Stimulated activated CD8-positive, alpha-beta memory T cell treated with anti-CD3 and anti-CD28 coated beads, Interleukin-12 subunit alpha, Interleukin-12 subunit beta, amount 100 ng/mL, for 24 hours (primary cell): ENCODE data around the gene WFDC1.

Experiments used
- DNase-seq: peaks from one replicate; pipeline ENCODE4 v3.0.0-alpha.2; 2020; ENCODE audit errors: extremely low read depth

Gene WFDC1

DNA sequence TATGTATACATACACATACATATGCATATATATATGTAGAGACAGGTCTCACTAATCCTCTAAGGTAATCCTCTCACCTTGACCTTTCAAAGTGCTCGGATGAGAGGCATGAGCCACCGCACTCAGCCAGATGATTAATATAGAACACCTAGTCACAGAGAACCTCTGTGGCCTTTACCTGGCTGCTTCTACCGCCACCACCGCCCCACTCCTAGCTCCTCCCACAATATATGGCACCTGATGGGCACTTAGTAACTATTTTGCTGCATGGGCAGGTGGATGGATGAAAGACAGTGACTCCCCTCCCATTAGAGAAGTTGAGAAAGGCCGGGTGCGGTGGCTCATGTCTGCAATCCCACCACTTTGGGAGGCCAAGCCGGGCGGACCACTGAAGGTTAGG lies 57.0 kb downstream of the WFDC1 start:
- DNase-seq = no peak

DNA sequence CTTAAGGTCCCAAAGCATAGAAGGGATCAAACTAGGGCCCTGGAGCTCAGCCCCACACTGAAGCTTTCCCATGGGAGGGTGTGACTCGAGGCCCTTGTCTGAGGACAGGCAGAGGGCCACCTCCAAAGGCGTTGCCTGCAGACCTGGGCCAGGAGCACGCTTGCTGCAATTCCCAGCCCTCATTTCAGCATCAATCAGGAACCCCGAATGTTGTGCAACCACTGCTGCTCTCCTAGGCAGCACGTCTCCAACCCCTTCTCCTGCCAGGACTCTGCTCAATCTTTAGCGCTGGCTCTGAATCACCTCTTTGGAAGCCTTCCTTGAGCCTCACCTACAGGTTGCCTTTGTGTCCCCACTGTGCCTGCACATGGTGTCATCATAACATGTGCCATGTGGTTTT lies 59.6 kb downstream of the WFDC1 start:
- DNase-seq = no peak

DNA sequence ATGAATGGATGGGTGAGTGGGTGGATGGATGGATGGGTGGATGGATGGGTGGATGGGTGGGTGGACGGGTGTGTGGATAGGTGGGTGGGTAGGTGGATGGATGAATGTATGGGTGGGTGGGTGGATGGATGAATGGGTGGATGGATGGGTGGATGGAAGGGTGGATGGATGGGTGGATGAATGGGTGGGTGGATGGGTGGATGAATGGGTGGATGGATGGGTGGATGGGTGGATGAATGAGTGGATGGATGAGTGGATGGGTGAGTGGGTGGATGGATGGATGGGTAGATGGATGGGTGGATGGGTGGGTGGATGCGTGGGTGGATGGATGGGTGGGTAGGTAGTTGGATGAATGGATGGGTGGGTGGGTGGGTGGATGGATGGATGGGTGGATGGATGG lies 60.5 kb downstream of the WFDC1 start:
- no peak for DNase-seq

DNA sequence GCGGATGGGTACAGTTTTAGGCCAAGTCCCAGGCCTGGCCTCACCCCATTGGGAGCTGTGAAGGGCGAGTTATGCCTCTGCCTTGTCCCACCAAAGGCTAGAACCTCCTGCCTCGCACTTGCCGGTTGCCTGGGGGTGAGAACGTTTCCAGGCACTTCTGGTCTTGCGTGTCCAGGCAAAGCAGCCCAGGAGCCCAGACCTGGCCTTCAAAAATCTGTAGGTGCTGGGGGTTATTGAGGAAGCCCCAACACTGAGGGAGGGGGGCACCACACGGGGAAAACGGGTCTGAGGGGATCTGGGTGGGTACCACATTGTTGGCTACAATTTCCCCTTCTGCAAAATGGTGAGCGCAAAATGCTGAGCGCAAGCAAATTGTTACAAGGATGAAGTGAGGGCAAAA lies 61.5 kb downstream of the WFDC1 start:
- no peak for DNase-seq

DNA sequence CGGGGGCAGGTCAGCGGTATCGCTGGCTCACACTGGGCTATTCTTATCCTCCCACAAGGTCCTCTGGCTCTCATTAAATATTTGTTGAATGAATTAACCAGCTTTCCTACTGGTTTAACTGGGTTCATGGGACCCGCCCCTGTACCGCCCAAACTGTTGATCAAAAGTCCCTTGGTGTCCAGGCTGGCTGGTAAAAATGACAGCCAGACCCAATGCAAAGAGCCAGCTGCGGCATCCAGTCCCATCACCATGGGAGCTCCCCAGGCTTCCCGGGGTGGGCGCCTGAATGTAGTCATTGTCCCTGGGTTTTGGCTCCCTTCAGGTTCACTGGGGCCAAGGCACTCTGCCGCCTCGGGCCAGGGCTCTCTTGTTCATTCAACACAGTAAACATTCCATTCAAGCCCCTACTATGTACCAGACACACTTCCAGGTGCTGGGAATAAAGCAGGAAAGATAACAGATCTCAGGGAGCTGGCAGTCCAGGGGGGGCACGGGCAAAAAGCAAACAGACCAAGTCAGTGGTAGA lies 62.0 kb downstream of the WFDC1 start:
- DNase-seq = no peak

DNA sequence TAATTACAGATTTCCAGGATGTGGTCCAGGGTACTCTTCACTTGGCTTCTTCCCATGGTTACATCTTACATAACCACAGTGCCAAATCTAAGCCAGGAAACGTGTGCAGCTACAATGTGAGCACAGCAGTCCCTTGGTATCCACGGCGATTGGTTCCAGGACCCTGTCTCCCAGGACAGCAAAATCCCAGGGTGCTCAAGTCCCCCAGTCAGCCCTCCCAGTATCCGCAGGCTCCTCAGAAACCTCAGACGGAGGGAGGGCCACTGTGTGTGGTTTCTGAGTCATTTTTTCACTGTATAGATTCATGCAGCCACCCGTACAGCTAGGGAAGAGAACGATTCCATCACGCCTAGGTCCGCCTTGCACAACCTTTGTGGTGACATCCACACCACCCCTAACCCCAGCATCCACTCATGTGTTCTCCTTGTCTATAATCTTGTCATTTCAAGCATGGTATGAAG lies 62.5 kb downstream of the WFDC1 start:
- no peak for DNase-seq

DNA sequence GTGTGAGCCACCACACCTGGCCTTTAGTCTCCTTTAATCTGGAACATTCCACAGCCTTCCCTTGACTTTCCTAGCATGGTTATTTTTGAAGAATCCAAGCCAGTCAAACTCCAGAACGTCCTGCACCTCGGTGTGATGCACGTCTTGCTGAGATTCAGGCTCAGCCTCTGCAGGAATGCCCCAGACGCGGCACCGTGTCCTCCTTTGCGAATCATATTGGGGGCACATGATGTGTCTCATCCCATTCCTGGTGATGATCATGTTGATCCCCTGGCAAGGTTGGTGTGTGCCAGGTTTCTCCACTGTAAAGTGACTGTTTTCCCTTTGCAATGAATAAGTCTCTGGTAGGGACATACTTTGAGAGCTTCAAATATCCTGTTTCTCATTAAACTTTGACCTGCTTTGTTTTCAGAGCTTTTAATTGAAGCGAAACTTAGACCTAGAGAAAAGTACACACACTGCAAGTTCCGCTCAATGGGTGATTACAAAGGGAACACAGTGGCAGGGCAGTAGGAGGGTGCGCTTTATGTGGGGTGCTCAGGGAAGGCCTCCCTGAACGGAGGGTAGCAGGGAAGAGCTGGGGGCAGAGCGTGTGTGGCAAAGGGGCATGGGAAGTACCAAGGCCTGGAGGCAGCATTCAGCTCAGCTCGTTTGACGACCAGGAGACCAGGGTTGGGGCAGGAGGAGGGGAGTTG lies 64.1 kb downstream of the WFDC1 start:
- no peak for DNase-seq

DNA sequence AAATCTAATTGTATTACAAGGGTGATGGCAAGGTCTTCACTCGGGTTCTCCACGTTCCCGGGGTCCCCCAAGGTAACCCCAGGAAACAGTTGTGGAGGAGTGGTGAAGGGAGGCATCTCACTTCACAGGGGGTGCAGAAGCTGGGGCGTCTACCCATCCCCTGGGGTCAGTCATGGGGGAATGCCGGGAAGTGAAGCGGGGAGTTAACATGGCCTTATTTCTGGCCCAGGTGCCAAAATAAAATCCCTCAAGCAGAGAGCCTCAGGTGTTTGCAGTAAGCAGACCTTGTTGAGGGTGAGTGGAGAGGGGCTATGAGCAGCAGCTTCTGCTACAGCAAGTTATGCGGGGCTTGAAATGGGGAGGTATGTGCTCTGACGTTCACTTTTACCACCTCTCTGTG lies 64.6 kb downstream of the WFDC1 start:
- no peak for DNase-seq

DNA sequence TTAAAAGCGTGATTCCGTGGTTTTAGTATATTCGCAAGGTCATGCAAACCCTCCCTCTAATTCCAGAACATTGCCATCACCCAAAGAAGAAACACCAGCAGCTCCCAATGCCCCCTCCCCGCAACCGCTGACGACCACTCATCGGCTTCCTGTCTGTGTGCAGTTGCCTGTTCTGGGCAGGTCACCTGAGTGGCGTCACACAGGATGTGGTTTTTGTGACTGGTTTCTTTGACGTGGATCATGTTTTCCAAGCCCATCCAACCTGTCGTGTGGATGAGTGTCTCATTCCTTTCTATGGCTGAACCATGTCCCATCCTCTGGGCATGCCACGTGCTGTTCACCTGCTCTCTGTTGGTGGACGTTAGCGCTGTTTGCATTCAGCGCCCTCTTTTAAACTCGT lies 65.5 kb downstream of the WFDC1 start:
- DNase-seq = no peak

DNA sequence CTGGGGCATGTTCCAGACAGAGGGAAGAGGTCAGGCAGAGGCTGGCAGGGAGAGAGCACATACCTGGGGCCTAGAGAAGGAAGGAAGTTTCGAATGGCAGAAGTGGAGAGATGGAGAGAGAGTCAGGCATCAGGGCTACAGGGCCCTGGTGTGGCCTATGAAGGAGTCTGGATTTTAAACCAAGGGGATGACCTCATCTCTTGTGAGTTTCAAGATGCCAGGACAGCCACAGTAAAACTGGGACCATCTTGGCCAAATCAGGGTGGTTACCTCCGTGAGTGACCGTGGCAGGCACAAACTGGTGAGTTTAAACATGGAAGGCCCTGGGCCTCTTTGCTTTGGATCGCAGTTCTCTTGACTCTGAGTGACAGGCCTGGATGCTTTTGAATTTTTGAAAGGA lies 66.1 kb downstream of the WFDC1 start:
- no peak for DNase-seq

DNA sequence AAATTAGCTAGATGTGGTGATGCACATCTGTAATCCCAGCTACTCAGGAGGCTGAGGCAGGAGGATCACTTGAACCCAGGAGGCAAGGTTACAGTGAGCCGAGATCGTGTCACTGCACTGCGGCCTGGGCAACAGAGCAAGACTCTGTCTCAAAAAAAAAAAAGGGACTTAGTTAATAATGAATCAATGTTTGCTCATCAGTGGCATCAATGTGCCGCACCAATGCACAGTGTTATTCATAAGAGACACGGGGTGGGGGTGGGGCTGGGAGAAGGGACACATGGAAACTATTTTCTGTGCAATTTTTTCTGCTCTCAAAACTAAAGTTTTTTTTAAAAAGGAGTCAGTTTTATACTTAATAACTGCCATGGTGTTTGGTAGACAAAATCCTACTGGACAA lies 66.9 kb downstream of the WFDC1 start:
- DNase-seq = no peak

DNA sequence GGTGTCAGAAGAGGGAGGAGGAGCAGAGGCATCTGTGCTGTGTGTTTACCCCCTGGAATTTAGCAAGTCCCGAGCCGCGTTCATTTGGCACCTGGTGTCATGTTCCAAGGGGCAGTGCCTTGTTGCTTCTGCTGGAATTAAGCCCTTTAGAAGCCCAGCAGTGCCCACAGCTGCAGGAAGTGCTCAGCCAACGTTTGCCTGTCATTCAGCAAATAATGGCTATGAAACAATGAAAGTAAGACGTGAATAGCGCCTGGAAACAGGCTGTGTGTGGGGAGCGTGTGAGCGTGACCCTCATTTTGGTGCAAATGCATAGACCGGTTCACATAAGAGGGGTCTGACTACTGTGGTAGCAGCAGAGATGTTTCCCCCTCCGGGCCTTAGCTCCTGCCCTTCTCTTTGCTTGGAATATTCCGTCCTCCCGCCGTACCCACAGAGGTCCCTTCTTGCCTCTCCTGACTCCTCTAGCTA lies 67.8 kb downstream of the WFDC1 start:
- DNase-seq = no peak

DNA sequence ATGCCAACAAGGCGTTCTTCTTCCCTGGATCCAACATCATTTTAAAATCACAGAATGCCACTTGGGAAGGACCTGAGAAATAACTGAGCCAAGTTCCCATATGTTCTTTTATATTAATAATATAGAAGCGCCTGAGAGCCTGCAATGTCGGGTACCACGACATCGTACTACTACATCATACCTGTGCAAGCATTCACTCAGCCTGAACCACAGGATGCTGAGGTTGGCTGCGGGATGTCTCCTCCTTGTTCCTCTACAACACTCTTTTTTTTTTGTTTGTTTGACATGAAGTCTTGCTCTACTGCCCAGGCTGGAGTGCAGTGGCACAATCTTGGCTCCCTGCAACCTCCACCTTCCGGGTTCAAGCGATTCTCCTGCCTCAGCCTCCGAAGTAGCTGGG lies 71.5 kb downstream of the WFDC1 start:
- DNase-seq = no peak

DNA sequence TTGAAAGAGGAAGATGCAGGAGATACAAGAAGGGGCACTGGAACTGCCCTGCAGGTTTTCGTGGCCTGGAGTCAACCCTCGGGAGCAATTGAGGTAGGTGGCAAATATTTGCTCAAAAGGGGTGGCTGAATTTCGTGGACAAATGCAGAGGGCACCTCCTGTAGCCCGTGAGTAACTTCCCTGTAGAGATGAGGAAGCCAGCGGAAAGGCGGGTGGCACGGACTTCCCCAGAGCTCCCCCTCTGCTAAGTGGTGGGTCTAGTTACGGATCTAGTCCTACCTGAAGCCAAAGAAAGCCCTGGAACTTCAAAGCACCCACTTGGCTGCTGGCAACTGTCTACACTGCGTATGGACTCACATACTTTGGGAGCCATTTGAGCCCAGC lies 72.6 kb downstream of the WFDC1 start:
- DNase-seq = no peak

DNA sequence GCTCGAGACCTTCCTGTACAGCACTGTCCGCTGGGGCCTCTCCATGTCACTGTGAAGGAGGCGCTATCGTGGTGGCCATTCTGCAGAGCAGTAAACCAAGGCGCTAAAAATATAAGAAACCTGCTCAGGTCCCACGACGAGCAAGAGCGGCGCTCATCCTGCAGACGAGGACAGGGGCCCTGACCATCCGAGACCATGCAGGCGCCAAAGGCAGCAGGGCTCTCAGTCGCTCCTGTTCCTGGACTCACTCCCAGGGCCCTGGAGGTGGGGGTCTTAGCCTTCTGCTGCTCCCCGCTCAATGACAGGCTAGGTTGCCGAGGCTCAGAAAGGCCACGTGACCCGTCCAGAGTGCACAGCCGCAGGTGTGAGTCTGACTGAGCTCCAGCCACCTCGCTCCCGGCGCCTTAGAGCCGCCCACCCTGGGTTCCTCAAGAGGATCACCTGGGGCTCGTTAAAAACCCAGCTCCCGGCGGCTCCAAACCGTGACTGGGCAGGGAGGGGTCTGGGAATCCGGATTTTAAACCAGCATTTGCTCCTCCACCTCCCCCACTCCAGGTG lies 73.2 kb downstream of the WFDC1 start:
- DNase-seq = no peak

DNA sequence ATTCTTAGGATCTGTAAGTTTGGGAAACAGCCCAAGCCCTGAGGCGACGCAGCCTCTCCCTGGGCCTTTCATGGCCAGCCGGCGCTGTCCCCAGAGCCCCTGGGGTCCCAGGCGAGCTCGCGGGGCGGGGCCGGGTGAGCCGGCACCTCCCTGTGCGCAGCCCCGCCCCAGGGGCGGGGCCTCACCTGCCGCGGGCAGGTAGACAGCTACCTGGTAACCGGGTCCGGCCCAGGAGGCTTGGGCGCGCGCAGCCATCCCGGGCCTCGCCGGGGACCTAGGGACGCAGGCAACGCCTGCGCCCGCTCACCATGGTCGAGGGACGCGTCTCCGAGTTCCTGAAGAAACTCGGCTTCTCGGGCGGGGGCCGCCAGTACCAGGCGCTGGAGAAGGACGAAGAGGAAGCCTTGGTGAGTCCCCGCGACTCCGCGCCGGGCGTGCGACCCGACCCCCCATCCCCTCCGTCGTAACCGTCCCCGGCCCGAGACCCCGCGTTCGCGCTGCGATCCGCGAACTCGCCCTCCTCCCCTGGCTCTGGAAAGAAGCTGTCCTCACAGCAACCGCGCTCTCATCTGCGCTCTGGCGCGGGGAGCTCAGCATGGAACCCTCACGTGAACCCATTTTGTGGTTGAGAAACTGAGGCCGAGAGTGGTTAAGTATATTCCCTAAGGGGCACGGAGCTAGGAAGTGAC lies 73.8 kb downstream of the WFDC1 start, which contains the start of gene ATP2C2:
Gene ATP2C2, plus strand, starts transcription at position 231 of the 689 bp plus-strand sequence. Its CDS starts 78 bp downstream, at position 309.
- DNase-seq = no peak

DNA sequence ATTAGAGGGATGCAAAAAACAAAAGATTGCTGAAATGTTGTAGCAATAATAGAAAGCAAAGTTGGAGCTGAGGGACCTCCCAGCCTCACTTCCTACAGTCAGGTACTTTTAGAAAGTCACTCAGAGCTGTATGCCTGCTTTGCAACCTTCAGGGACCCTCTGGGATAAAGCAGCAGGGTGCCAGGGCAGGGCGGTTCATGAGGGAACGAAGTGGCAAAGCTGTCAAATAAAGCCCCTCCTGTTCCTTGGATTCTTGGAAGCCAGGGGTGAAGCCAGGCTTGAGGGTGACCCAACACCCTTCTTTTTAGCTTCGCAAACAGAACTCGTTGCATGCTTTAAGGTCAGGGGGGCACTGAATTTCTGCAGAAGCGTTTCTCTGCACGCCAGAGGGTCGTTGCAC lies 74.4 kb downstream of the WFDC1 start:
- DNase-seq = no peak

DNA sequence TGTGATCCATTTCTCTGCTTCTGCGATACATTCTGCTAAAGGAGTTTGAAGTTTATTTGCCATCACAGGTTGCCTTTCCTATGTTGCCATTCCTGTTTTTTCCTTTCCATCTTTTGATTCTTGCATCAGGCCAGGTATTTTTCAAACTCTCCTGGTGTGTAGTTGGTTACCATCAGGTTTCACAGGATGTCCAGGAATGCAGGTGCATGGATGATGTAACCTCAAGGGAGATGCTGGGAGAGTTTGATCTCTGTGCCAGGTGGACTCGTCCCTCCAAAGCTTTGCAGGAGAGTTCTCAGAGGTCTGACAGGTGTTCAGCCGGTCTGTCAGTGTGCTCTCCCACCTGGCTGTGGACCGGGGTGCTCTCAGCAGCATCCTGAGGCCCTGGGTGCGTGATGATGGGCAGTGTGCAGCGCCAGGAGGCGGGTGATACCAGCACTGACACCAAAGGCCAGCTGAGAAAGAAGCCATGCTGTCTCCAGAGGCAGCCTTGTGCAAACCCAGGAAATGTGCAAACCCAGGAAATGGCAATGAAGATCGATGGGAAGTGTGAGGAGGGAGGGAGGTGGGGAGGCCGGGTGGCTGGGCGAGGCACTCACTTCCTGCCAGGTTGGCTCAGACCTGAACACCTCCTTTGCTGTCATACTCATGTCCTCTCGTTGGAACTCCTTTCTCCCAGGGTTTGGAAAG lies 75.4 kb downstream of the WFDC1 start:
- no peak for DNase-seq

DNA sequence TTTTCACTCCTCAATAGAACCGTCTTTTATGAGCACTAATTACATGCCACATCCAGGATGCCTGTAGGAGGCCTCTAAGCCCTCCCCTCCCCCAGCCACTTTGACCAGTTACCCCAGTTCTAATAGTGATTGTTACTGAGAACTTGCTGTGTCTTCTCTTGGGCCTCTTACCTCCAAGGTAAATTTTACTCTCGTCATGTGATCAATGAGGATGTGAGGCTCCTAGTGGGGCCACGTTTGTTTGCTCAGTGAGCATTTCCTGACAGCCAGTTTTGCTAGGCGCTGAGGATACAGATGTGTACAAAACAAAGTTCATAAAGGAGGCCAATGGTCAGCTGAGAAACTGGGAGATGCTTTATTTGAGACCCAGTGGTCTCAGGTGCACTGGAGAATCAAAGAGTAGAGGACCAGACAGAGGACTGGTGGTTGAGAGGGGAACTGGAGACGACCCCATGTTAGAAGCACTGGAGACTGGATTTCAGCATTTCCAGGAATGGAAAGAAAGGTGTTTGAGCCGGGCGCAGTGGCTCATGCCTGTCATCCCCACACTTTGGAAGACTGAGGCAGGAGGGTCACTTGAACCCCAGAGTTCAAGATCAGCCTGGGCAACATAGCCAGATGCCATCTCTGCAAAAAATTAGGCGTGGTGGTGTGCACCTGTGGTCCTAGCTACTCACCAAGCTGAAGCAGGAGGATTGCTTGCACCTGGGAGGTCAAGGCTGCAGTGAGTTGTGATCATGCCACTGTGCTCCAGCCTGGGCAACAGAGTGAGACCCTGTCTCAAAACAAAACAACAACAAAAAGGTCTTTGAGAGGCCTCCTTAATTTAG lies 76.3 kb downstream of the WFDC1 start:
- DNase-seq = no peak

DNA sequence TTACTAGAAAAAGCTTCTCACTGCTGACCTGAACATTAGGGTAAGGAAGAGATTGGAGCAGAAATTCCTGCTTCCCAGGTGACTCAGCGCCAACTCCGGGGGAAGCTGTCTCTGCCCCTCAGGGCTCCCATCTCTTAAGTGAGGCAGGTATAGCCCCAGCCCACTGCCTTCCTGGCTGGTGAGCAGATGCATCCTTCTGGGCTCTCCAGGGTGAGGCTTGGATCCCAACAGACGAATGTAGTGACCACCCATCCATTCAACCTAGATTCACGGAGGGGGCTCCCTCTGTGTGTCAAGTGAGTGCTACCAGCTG lies 76.8 kb downstream of the WFDC1 start:
- no peak for DNase-seq

DNA sequence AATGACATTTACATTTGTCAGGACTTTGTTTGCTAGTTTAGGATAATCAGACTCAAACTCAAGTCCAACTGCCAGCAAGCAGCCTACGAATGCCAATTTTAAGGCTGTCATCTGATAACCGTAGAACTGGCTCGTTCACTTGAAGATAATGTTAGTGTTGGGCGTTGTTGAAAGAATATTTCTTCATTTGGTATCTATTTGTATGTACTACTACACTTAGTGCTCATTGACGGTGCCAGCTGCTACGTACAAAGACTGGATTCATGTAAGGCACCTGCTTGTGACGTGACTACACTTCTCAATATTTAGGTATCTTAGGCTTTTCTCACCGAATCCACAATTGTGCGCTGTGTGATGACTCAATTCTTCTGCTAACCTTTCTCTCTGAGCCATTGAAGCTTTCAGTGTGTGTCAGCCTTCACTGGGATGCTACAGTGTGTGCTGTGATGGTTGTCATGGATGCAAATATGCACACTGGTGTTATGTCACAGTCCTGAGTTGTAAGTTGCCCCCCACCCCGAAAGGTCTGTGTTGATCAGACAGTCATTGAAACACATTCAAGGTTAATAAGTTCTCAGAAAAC lies 79.3 kb downstream of the WFDC1 start:
- DNase-seq = no peak
